Islet precursor cell (in vitro differentiated cells): ENCODE measurements around the gene MAST1.
"Not testable (repeated sequence)": the region's sequence is repeated elsewhere in the genome, so short reads cannot be mapped to it uniquely, and the experiment has no call there.

ENCODE experiments used
- DNase-seq: peaks from one replicate; pipeline ENCODE4 v3.0.0-alpha.2; 2018

MAST1 gene

GRCh38 chr19:12873891-12874745 is 35.8 kb downstream of the MAST1 start:
- no peak for DNase-seq

- no peak for DNase-seq
Observed at GRCh38 chr19:12875086-12875485, 36.8 kb downstream of the MAST1 start.

- DNase-seq, result peak; percentile 73
Observed at GRCh38 chr19:12880551-12881171, 42.3 kb downstream of the MAST1 start.

GRCh38 chr19:12881172-12881808 is 43.0 kb downstream of the MAST1 start, which contains the start of gene DNASE2:
TSS of gene DNASE2 (minus strand) at chr19:12881449. CDS start at chr19:12881375, 74 bp downstream.
- DNase-seq, result peak; percentile 97

- DNase-seq, result no peak
Observed at GRCh38 chr19:12882589-12882988, 44.3 kb downstream of the MAST1 start.

GRCh38 chr19:12884202-12884601 is 45.9 kb downstream of the MAST1 start:
- no peak for DNase-seq

- no peak for DNase-seq
Observed at GRCh38 chr19:12884627-12884925, 46.3 kb downstream of the MAST1 start.

- DNase-seq, result peak; percentile 96
Observed at GRCh38 chr19:12884926-12885748, 46.8 kb downstream of the MAST1 start.

- DNase-seq, result no peak
Observed at GRCh38 chr19:12885749-12886650, 47.7 kb downstream of the MAST1 start.

- no peak for DNase-seq
Observed at GRCh38 chr19:12886651-12886968, 48.3 kb downstream of the MAST1 start.

GRCh38 chr19:12886969-12887747 is 48.8 kb downstream of the MAST1 start, which contains the start of gene KLF1:
TSS of gene KLF1 (minus strand) at chr19:12887201. CDS start at chr19:12887140, 61 bp downstream.
- DNase-seq, result no peak

GRCh38 chr19:12888006-12888603 is 49.8 kb downstream of the MAST1 start:
- no peak for DNase-seq

GRCh38 chr19:12890299-12890786 is 52.0 kb downstream of the MAST1 start:
- not testable (repeated sequence) for DNase-seq

GRCh38 chr19:12890787-12891552 is 52.7 kb downstream of the MAST1 start, which contains the start of gene GCDH:
TSS of gene GCDH (plus strand) at chr19:12891160. CDS start at chr19:12891305, 145 bp downstream.
- DNase-seq, result peak; percentile 99

GRCh38 chr19:12891553-12892021 is 53.3 kb downstream of the MAST1 start:
- DNase-seq, result no peak

GRCh38 chr19:12893582-12893981 is 55.3 kb downstream of the MAST1 start:
- DNase-seq, result no peak

- no peak for DNase-seq
Observed at GRCh38 chr19:12896460-12896859, 58.1 kb downstream of the MAST1 start.

- no peak for DNase-seq
Observed at GRCh38 chr19:12899891-12900518, 61.7 kb downstream of the MAST1 start.

- DNase-seq, result no peak
Observed at GRCh38 chr19:12907166-12907565, 68.9 kb downstream of the MAST1 start.
